NB4 (cell line): Measurements from ENCODE around the gene MAPK1.
"Not testable (repeated sequence)": the region's sequence is repeated elsewhere in the genome, so short reads cannot be mapped to it uniquely, and the experiment has no call there.

ENCODE experiments used
- DNase-seq: peaks from one replicate; pipeline ENCODE4 v3.0.0; 2010; ENCODE audit warnings: low read depth
- H3K4me3 ChIP-seq: one replicate; pipeline ENCODE4 v1.5.1; 2011; ENCODE audit warnings: mild to moderate bottlenecking, low read depth, low read length, moderate library complexity
- CTCF ChIP-seq: IDR thresholded peaks from one replicate; pipeline ENCODE4 v1.5.1; 2012; ENCODE audit warnings: low read depth, low read length
- MAX ChIP-seq: IDR thresholded peaks from 2 replicates; pipeline ENCODE4 v1.6.1; 2011; ENCODE audit warnings: low read depth, low read length
- MYC ChIP-seq: IDR thresholded peaks from 2 replicates; pipeline ENCODE4 v1.6.1; 2011; ENCODE audit warnings: low read depth, low read length
- POLR2A ChIP-seq: IDR thresholded peaks from 2 replicates; pipeline ENCODE4 v1.6.1; 2011; ENCODE audit warnings: mild to moderate bottlenecking; ENCODE audit not compliant: insufficient read length; ENCODE audit errors: extremely low read depth

MAPK1 gene

GRCh38 chr22:21881841-21882753, 14.7 kb upstream of the MAPK1 start:
- no peak overlapping the region for H3K4me3 ChIP-seq
- TF ChIP-seq POLR2A = no peak
- TF ChIP-seq CTCF = no peak
- TF ChIP-seq MYC = no peak
- no peak for TF ChIP-seq MAX
- no peak for DNase-seq

- DNase-seq = peak; percentile 20
- no peak overlapping the region for H3K4me3 ChIP-seq
These were observed 9.2 kb upstream of the MAPK1 start for GRCh38 chr22:21876486-21877176.

GRCh38 chr22:21874953-21875352, 7.5 kb upstream of the MAPK1 start:
- DNase-seq, H3K4me3 ChIP-seq: not testable (repeated sequence)

More at GRCh38 chr22:21876486-21877176, 9.2 kb upstream of the MAPK1 start:
- TF ChIP-seq MAX = peak; percentile 41; the same call in 1 of the 2 replicates
- TF ChIP-seq POLR2A = no peak
- TF ChIP-seq MYC = no peak

GRCh38 chr22:21873619-21874018, 6.2 kb upstream of the MAPK1 start:
- no peak overlapping the region for H3K4me3 ChIP-seq
- DNase-seq = no peak
- no peak for TF ChIP-seq CTCF
- no peak for TF ChIP-seq POLR2A
- no peak for TF ChIP-seq MAX
- no peak for TF ChIP-seq MYC

GRCh38 chr22:21872741-21873140, 5.3 kb upstream of the MAPK1 start:
- DNase-seq, H3K4me3 ChIP-seq: not testable (repeated sequence)

- TF ChIP-seq POLR2A (no peak), CTCF (no peak), MAX (no peak), MYC (no peak)
- H3K4me3 ChIP-seq = no peak overlapping the region
- no peak for DNase-seq
These were observed 1.2 kb upstream of the MAPK1 start for GRCh38 chr22:21868651-21869050.

GRCh38 chr22:21866833-21867527, 465 bp downstream of the MAPK1 start:
- DNase-seq = peak; percentile 45
- peak overlapping the region; percentile 91 for H3K4me3 ChIP-seq
- TF ChIP-seq POLR2A = no peak
- no peak for TF ChIP-seq CTCF
- TF ChIP-seq MYC = 0 out of 2 replicates have a peak, but pooled peaks have one; percentile 4
- TF ChIP-seq MAX = no peak
